T-helper 1 cell (primary cell): ENCODE results near the gene OPCML.

Experiments used
- DNase-seq, 5 donors: peaks; one replicate each; pipeline ENCODE4 v3.0.0-alpha.2; 2012 to 2020

The OPCML gene

DNA sequence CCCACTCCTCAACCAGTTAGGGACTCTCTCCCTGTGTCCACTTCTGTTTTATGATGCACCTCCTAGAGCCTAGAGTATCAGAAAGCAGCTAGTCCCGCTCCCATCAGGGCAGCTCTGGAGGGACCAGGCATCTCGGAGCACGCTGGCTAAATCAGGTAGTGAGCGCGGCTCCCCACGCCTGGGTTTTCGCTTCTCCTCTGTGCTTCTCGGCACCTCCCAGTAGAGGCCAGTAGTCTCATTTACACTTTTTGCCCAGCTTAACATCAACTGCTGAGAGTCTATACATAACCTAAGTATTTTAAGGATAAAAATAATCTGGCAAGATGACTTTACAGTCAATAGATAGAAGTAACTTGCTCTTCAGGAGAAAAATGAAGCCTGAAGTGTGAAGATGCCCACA is 473.8 kb downstream of the OPCML start:
- no peak for DNase-seq

DNA sequence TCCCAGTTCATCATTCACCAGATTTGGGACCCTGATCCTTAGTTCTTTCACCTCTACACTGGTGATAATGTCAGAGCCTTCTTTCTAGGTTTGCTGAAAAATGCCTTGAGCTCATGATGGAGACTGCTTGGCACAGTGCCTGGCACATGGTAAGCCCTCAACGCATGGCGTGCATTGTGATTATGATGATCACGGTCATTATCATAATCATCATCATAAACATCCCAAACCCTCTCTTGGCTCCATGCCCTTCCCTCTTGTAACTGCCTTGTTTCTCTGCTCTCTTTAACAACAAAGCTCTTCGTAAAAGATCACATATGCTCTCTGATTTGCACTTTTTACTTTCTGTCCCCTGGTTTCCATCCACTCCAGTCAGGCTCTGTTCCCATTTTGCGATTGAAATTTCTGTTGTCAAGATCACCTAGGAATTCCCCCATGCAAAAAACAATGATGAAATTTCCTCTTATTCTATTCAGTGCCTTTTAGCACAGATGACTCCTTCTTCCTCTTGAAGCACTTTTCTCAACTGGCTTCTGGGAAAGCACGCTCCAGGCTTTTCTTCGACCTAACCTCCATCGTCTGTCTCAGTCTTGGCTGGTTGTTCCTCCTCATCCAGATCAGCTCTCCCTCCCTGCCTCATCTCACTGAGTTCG is 479.1 kb downstream of the OPCML start:
- DNase-seq = no peak

DNA sequence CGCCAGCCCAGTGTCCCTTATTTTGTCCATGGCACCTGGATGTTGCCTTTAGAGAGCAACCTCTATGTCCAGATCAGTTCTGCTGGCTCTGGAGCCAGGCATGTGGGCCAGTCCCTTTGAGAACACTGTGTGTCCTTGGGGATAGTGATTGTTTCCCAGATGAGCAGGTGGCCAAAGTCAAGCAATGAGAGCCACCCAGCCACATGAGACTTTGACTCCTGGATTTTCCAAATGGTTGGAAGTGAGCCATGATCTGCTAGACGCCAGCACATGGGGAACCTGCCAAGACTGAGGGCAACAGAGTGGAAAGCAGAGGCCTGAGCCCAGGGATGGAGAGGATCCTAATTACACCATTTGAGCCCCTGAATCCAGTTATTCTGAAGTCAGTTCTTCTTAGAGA is 479.8 kb downstream of the OPCML start:
- no peak for DNase-seq

DNA sequence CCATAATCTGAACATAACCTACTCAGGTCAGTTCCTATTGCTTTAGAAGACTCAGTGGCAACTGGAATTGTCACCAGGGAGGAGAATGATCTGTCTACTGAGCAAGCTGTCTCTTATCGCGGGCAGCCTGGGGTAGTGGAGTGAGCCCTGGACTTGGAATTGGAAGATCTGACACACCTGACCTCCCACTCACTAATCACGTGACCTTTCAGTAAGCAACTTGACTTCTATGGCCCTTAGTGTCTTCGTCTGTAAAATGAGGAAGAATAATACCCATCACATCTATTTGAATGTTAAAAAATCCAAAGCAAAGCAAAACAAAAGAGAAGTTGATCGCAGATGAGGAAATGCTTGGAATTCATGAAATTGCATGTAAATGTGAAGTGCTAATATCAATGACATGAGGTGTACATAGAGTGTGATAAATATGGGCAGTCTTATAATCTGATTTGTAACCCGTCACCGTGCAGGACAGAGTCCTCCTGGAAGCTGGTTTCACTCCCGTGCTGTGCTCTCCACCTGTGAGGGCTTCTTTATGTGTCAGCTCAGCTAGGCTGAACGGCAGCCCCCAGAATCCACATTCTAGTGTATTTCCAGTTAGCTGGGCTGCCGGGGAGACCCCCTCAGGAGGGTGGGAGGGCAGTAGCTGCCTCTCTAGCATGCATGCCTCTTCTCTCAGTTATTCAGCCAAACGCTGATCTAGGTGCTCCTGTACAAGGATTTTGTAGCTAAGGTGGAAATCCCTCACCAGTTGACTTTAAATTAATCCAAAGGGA is 482.9 kb downstream of the OPCML start:
- DNase-seq = no peak

DNA sequence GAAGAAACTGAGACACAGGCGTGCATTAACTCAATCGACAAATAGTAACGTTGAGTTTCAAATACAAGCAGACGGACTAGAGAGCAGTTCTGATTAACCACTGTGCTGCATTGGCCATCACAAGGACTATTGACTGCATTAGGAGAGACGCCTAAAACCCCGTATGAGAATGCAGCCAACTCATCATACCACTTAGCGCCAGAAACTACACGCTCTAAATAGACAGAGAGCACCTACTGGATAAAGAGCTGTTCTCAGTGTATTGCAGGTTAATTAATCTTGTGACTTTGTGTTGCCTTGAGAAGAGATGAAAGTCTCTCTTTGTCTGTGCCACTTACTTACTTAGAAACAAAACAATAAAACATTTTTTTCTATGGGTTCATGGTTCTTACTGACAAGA is 484.0 kb downstream of the OPCML start:
- no peak for DNase-seq

DNA sequence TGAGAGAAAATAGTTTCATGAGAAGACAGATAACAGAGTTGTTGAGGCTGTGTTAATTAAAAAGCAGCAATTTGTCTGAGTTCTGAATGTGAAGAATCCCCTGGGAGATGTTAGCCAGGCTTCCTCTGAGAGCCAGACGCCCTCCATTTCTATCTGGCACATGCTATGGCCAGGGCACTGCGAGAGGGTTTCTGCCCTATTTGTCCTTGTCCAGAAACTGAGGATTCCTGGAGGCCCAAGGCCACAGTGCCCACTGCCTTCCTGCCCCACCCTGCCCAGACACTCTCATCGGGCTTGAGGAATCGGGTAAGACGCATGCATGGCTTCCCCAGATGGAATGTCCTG is 484.6 kb downstream of the OPCML start:
- no peak for DNase-seq

DNA sequence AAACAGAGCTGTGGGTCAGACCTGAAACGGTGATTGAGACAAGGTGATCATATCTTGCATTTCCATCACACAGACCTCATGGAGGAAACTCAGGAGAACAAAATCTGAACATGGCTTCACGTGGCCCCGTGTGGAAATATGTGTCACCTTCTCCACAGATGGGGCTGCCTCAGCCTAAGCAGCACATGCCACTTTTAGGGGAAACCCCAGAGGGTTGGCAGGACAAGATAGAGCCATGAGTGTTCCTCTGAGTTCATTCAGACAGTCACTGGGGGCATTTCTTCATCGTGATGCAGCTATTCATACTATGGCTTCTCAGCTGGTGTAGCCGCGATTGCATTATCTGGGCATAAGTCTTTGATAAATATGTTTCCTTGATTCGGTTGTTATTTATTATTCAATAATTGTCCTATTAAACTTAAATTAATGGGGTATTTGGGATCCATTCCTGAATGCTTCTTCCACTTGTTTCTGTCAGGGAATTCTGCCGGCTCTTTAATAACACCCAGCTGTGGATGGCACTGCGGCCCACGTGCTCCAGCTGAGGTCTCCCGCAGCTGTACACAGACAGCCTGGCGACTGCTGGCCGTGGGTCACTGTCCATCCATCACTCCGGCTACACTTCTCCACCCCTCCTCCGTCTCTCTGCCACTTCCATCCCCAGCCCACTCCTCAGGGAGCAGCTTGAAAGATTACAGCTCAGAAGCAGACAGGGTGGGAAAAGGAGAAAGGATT is 485.1 kb downstream of the OPCML start:
- no peak for DNase-seq

DNA sequence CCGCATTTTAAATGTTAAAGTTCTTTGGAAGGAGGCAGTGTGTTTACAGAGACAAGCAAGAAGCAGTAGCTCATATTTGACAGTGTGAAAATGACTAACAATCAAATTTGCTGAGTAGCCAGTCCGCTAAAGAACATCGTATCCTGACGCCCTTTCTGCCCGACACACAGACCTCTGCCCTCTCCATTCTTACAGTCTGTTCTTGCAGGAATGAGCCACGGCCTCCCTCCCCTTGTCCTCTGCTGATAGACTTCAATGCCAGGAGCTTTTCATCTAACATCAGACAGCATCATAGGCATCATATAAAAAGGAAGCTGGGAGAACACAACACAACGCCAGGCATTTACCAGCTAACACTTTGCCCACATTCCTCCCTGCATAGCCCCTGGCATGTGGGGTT is 486.0 kb downstream of the OPCML start:
- no peak for DNase-seq

DNA sequence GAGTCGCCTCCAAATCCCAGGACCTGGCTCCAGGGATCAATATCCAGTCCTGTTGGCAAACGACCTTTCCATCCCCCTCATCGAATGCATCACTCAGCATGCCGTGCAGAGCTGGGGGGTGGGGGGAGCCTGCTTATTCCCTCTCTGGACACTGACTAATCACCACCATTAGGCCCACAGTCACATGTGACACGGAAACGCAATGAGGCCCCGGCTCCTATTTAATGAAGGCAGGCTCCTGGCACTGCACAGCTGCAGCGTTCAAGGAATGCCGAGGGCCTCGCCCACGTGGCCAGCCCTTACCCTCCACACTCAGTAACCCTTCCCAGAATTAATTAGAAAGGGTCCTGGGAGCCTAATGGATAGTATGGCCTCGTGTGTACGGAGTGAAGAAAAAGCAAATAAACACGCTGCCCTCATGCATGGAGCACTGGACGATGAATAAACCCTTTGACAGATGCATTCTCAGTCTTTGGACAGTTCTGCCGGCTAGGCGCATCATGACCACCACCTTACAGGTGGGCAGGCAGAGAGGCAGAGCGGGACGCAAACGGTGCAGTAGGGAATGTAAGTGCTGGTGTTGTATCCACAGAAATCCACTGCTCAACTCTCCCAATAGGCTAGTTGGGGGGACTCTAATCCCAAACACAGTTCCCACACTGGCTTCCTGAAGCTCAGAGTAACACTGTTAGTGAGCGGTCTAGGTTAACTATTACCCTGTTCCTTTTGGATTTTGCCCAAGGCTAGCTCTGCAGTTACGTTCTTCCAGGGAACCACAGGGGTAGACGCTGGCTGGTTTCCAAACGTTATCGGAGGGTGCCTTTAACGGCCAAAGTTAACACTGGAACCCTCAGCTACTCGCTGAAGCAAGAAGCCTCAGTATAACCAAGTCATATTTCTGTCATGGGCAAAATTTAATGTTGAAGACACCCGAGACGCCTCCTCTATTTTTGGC is 490.1 kb downstream of the OPCML start:
- DNase-seq = no peak

DNA sequence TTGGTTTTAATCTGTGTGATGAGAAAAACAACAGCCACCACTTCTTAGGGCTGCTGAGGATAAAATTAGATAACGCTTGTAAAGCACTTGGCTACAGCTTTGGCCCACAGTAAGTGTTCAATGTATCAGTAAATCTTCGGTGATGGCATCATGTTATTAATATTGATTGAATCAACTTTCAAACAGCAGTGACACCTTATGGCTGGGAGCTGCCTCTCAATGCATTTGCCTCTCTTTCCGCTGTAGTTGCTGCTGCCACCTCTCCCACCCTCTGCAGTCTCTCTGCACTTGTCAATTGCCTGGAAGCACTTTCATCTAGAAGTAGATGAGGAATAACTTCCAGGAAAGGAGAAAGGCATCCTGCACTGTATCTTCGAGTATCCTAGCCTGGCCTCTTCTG is 491.1 kb downstream of the OPCML start:
- DNase-seq = no peak

DNA sequence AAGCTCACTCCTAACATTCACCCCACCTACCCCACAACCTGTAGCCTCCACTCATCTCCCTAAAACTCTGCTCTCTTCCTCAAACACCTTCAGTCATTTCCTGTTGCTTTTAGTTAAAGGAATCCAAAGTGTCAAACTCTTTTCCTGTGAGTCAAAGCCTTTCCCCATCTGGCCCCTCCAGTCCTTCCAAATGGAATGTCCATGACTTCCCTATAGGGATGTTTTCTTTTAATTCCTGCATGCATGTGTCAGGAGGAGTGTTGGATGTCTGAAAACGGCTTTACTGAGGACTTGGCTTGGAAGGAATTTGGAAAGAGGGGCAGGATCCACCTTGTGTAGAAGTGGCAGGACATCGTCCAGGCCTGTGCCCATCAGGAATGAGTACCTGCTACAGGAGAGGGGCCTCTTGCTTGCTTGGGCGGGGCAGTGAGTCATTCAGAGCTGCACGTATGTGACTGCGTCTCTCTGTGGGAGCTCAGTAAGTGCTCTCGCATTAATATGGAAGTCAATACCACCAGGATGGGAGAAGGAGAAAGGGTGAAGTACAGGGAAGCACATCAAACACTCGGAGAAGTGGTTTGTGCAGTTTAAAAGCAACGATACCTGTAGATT is 491.9 kb downstream of the OPCML start:
- no peak for DNase-seq

DNA sequence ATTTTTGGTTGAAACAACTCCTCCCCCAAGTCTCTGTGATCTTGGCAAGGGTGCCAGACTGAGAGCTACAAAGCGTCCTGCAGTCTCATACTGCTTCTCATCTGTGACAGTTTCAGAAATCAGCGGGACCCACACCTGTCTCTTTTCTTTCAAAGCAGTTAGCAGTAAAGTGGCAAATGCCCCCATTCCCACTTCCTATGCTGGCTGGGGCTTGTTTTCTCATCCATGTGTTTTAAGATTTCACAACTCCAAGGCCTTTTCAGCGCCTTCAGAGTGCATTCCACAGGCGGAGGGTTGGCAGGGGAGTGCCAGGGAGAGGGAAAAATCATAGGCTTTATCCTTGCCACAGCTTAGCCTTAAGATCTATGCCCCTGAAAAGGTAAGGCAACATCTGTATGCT is 493.5 kb downstream of the OPCML start:
- DNase-seq = no peak

DNA sequence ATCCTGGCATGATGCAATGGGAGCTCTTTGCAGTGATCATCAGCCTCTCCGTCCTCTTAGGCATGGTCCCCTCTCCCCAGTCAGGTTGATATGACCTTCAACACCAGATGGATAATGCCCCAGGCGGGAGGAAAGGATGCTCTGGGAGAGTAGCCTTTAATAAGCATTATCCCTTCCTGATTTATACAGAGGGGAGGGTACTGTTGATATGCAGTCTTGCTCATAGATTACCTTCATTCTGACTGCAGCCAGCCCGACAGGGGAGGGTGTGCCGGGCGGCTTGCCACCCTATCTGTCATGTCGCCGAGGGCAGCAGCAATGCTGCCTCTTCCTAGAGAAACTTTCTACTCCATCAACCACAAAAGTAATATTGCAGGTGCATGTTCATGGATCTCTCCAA is 497.4 kb downstream of the OPCML start:
- DNase-seq = no peak

DNA sequence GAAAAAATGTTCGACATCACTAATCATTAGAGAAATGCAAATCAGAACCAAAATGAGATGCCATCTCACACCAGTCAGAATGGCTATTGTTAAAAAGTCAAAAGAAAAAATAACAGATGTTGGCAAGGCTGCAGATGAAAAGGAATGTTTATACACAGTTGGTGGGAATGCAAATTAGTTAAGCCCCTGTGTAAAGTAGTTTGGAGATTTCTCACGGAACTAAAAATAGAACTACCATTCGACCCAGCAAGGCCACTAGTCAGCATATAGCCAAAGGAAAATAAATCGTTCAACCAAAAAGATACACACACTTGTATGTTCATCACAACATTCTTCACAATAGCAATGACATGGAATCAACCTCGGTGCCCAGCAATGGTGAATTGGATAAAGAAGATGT is 503.2 kb downstream of the OPCML start:
- no peak for DNase-seq

DNA sequence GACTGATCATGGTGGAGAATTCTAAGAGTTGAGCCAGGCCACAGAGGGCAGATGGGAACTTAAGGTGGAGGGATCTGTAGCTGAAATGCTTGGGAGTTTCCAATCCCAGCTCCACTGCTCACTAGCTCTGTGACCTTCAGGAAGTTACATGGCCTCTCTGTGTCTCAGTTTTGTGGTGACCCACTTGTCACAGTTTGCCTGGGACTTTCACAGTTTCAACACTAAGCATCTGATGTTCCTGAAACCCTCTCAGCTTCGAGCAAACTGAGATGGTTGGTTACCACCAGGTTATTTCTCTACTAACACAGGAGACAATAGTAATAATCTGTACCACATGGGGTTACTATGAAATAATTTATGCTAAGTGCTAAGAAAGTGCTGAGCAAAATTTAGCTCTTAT is 505.3 kb downstream of the OPCML start:
- no peak for DNase-seq

DNA sequence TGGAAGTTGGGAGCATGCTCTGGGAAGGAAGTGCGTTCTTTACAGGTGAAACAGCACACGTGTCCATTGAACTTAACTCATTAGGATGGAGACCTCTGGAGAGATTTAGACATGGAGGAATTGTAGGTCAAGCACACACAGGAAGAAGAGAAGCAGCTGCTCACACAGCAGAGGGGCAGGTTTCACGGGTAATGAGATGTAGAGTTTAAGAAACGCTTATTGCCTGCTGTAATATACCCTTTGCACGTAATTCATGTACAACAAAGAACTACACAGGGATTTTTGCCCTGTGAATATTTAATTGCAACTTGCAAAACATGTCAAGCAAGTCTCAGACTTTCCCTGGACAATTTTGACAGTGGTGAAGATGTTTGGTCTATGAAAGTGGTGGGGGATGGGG is 508.0 kb downstream of the OPCML start:
- DNase-seq = no peak

DNA sequence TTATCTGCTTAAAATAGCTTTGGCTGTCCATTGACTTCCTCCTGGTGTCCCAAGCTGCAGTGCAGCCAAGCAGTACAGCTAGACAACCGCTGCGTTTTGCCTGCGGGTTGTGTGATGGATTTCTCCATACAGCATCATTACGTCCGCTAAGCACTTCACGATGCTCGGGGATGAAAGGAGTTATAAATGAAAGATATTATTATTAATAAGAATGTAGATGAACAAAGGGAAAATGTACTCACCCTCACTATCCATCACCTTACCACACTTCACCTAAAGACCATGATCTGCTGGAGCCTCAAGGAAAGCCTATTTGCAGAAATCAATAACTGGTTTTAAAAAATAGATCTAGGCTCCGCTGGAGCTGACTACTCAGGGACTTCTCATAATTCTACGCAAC is 509.1 kb downstream of the OPCML start:
- no peak for DNase-seq

DNA sequence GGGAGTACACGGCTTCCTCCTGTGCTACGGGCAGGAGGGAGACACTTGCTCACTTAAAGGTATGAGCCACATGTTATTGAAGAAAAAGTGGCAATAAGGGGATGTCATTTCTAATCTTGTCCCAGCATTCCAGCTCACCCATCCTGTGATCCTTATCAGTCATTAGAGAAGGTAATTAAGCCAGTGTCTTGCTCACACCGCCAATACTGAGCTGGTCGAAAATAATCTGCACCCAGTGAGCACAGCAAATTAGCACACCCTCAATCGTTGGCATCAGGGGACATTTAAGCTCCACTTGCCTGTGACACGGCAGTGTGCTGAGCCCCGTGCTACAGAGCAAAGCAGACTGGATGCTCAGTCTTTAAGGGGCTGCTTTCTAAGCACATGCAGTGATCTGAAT is 510.7 kb downstream of the OPCML start:
- no peak for DNase-seq

DNA sequence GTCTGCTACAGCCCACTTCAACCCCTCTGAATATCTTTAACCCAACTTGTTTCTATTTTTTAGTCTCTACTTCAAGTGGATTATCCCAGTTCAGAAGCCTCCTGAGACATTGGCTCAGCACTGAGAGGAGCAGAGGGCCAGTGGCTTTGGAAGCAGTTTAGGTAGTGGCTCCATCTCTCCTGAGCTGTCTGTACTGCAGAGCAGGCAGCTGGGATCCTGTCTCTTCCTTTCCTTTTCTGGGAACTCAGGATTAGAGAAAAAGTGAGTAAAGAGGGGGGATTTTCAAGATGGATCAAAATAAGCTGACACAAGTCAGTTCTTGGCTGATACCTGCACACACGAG is 512.0 kb downstream of the OPCML start:
- DNase-seq = no peak

DNA sequence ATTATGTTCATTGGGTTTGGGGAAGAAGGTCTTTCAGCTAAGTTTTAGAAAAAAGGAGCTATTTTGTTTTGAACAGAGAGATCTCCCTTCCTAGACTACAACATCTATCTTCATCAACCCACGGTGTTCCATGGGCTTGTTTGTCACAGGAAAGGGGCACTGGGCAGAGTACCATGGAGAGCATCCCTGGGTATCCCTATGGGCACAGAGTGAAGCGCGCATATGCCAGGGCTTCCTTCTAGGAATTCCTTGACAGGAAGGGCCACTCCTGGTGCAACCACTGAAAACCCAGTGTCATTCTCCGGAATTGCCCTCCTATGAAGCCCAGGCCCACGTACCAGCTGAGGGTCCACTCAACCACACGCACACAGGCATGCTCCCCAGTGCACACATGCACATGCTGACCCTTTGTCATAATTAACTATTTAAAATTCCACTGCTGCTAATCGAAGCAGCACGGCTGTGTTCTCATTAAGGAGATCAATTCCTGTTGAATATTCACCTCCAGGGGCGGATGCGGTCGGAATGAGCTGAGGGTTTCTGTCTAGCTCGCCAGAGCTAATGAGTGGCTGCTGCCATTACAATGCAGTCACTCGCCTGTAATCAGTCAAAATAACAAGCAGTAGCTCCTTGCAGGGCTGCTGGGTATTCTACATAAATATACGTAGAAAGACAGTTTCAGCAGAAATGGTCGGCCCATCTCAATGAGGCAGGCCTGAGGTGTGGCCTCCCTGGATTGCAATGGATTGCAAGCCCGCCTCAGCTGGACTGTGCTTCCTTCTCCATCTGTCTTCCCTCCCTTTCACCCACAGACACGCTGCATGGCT is 512.5 kb downstream of the OPCML start:
- DNase-seq = no peak

DNA sequence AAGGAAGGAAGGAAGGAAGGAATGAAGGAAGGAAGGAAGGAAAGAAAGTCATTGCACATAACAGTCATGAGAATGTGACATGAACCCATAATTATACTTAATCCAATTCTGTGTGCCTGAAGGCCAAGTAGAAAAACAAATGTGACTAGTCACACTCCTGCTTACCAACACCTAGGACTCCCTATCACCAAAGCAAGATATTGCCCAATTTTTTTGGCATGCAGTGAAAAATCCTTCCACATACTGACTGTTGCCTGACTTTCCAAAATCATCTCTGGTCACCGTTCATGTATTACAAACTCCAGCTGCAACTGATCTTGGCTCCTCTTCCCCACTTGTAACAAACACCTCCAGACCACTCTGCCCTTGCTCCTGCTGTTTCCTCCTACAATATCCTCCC is 516.8 kb downstream of the OPCML start:
- no peak for DNase-seq

DNA sequence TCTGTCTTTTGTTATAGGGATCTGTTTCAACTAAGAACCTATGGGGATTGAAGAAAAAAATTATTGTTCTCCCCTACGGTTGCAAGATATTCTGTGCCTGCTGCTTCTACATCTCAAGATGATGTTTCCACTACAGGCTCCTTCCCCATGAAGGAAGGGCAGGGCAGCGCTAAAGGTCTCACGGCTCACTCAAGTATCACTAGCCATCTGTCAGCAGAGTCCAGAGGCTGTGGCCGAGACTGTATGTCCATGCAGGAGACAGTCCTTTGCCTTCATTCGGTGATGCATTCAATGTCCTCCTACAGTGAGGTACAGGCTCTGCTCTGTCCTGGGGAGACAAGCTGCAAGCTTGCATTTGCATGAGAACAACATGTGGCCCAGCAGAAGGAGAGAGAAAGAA is 518.0 kb downstream of the OPCML start:
- DNase-seq = no peak
